ENCODE results near the gene CES3.

Gene CES3

GRCh38 chr16:66926961-66927436 is 34.1 kb upstream of the CES3 start:
- TF ChIP-seq, protein P1, sequence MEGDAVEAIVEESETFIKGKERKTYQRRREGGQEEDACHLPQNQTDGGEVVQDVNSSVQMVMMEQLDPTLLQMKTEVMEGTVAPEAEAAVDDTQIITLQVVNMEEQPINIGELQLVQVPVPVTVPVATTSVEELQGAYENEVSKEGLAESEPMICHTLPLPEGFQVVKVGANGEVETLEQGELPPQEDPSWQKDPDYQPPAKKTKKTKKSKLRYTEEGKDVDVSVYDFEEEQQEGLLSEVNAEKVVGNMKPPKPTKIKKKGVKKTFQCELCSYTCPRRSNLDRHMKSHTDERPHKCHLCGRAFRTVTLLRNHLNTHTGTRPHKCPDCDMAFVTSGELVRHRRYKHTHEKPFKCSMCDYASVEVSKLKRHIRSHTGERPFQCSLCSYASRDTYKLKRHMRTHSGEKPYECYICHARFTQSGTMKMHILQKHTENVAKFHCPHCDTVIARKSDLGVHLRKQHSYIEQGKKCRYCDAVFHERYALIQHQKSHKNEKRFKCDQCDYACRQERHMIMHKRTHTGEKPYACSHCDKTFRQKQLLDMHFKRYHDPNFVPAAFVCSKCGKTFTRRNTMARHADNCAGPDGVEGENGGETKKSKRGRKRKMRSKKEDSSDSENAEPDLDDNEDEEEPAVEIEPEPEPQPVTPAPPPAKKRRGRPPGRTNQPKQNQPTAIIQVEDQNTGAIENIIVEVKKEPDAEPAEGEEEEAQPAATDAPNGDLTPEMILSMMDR (conservative IDR thresholded peaks at IDR 0.05; ENCODE audit: low read depth, low read length): no peak
- no peak for DNase-seq (ENCODE audit: low read depth)
- H3K4me3 ChIP-seq (ENCODE audit: low read length): no peak overlapping the region

- no peak overlapping the region for H3K4me3 ChIP-seq (ENCODE audit: low read length)
- TF ChIP-seq, protein P1 (conservative IDR thresholded peaks at IDR 0.05; ENCODE audit: low read depth, low read length): no peak
- no peak for DNase-seq (ENCODE audit: low read depth)
Measured at GRCh38 chr16:66927918-66928649, 33.0 kb upstream of the CES3 start.

- no peak for DNase-seq (ENCODE audit: low read depth)
- TF ChIP-seq, protein P1 (conservative IDR thresholded peaks at IDR 0.05; ENCODE audit: low read depth, low read length): peak; percentile 73
- H3K4me3 ChIP-seq (ENCODE audit: low read length): no peak overlapping the region
Measured at GRCh38 chr16:66928702-66929388, 32.2 kb upstream of the CES3 start.

DNA sequence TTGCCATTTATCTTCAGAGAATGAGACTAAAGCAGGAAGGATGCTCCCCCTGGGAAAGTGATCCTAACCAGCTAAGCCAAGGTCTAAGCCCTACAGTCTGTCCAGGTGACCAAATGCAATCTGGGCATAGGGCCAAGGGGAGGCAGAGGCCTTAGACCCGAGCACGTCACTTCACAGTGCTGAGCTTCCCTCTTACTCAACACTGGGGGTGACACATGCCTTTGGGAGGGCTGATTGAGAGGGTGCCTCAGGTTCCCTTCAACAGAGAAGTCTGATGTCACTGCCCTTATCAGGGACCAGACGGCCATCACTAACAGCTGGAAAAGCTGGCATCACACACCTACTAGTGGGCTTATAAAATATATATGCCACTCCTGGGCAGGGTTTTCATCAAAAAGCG is 30.9 kb upstream of the CES3 start:
- no peak overlapping the region for H3K4me3 ChIP-seq (ENCODE audit: low read length)
- TF ChIP-seq, protein P1 (conservative IDR thresholded peaks at IDR 0.05; ENCODE audit: low read depth, low read length): no peak
- no peak for DNase-seq (ENCODE audit: low read depth)

GRCh38 chr16:66931665-66932064 is 29.4 kb upstream of the CES3 start:
- TF ChIP-seq, protein P1 (conservative IDR thresholded peaks at IDR 0.05; ENCODE audit: low read depth, low read length): no peak
- no peak for DNase-seq (ENCODE audit: low read depth)

DNA sequence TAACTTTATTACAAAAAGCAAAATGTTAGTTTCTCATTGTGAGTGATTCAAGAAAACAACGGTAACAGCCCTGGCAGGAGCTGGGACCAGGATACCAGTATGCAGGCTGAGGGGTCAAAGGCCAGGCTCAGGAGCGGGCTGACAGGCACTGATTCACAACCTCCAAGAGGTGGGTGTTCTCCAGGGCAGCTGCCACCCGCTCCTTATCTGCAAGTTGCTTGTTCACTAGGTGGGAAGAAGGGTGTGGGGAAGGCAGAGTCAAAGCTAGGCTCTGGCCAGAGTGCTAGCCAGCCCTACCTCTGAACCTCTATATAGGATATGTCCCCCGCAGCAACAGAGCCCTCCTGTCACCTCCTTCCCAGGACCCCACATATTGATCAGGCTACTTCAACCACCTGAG is 29.0 kb upstream of the CES3 start:
- TF ChIP-seq, protein P1 (conservative IDR thresholded peaks at IDR 0.05; ENCODE audit: low read depth, low read length): no peak
- no peak overlapping the region for H3K4me3 ChIP-seq (ENCODE audit: low read length)
- no peak for DNase-seq (ENCODE audit: low read depth)

More at GRCh38 chr16:66931665-66932064, 29.4 kb upstream of the CES3 start:
- no peak overlapping the region for H3K4me3 ChIP-seq (ENCODE audit: low read length)

DNA sequence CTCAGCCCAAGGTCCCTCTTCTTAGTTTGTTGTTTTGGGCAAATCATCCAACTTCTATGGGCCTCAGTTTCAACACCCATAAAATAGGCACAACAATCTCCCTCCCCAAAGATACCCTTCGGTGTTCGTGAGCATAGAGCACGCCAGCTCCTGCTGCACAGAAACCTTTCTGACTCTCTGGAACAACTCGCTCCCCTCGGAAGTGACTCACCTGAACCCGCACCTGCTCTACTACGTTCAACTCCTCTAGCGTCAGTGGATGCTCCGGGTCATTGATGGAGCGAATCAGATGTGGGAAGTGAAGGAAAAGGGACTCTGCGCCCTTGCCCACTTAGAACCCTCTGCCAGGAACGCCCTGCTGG is 27.3 kb upstream of the CES3 start:
- TF ChIP-seq, protein P1 (conservative IDR thresholded peaks at IDR 0.05; ENCODE audit: low read depth, low read length): no peak
- peak overlapping the region; percentile 95 for H3K4me3 ChIP-seq (ENCODE audit: low read length)

More for the DNA sequence above, 27.3 kb upstream of the CES3 start:
- no peak for DNase-seq (ENCODE audit: low read depth)
